Astrocyte (in vitro differentiated cells and primary cell): ENCODE measurements around the gene SBF2.

ENCODE experiments used
- EZH2 ChIP-seq: IDR thresholded peaks from 2 replicates; pipeline ENCODE4 v1.6.1; 2012; ENCODE audit warnings: mild to moderate bottlenecking, low read length, inconsistent platforms; ENCODE audit not compliant: insufficient read depth
- TF ChIP-seq, protein P1 (sequence below): IDR thresholded peaks from 2 replicates; pipeline ENCODE4 v1.5.1; 2011; ENCODE audit warnings: low read depth, mild to moderate bottlenecking, inconsistent platforms, low read length, moderate library complexity; ENCODE audit not compliant: insufficient read depth

- TF ChIP-seq, protein P1, sequence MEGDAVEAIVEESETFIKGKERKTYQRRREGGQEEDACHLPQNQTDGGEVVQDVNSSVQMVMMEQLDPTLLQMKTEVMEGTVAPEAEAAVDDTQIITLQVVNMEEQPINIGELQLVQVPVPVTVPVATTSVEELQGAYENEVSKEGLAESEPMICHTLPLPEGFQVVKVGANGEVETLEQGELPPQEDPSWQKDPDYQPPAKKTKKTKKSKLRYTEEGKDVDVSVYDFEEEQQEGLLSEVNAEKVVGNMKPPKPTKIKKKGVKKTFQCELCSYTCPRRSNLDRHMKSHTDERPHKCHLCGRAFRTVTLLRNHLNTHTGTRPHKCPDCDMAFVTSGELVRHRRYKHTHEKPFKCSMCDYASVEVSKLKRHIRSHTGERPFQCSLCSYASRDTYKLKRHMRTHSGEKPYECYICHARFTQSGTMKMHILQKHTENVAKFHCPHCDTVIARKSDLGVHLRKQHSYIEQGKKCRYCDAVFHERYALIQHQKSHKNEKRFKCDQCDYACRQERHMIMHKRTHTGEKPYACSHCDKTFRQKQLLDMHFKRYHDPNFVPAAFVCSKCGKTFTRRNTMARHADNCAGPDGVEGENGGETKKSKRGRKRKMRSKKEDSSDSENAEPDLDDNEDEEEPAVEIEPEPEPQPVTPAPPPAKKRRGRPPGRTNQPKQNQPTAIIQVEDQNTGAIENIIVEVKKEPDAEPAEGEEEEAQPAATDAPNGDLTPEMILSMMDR = no peak
- TF ChIP-seq EZH2 = no peak
Observed at GRCh38 chr11:10109806-10110205, 184.2 kb downstream of the SBF2 start.
